NCI-H748 treated with DMSO at 0.1 percent for 48 hours (cell line): Measurements from ENCODE around the gene NBAS.
"Not testable (repeated sequence)": the region's sequence is repeated elsewhere in the genome, so short reads cannot be mapped to it uniquely, and the experiment has no call there.

Source experiments
- DNase-seq: peaks from one replicate; lab custom pipeline; 2025; lab: John Stamatoyannopoulos, UW

NBAS gene

DNA sequence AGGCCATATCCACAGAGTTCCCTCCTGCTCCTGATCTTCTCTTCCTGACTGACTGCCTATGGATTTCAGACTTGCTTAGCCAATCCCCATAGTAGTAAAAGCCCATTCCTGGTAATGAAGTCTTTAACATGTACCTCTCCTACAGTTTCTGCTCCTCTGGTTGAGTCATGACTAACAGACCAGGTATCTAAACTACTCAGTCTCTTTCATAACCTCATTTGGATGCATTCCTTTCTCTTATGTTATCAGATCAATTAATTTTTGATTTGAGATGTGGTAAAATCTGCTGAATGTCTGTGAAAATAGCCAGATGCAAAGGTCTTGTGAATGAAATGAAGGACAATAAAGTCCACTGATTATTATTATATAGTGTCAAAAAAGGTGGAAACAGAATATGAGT lies 198.0 kb downstream of the NBAS start:
- DNase-seq, result no peak

DNA sequence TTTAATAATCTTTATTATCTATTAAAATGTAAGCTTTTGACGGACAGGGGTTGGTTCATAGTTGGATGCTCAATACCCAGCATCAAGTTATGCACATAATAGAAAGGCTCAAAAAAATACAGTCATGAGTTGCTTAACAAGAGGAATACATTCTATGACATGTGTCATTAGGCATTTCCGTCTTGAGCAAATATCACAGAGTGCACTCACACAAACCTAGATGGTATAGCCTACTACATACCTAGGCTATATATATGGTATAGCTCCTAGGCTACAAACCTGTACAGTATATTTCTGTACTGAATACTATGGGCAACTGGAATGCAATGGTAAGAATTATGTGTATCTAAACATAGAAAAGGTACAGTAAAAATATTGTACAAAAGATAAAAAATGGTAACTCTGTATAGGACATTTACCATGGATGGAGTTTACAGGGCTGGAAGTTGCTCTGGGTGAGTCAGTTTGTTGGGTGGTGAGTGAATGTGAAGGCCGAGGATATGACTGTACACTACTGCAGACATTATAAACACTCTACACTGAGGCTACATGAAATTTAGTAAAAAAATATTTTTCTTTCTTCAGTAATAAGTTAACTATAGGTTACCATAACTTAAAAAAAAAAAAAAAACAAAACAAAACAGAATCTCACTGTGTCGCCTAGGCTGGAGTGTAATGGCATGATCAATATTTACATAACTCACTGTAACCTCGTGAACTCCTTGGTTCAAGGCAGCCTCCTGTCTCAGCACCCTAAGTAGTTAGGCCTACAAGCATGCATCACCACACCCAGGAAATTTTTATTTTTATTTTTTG lies 201.2 kb downstream of the NBAS start:
- no peak for DNase-seq

DNA sequence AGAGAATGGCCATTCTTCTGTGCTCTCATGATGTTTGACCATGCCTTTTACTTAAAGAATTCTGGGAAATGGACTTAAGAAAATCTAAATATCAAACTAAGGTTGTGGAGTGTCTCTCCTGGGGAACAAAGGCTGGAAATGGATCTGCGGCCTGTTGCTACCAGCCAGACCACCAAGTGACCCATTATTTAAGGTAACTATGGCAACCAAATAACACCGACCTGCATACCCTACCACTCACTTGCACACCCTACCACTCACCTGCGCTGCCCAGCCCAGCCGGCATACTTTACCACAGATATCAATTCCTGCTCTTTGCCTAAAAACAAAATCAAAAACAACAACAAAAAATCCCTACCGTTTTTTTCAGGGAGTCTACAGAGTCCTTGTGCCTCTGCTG lies 203.2 kb downstream of the NBAS start:
- no peak for DNase-seq

DNA sequence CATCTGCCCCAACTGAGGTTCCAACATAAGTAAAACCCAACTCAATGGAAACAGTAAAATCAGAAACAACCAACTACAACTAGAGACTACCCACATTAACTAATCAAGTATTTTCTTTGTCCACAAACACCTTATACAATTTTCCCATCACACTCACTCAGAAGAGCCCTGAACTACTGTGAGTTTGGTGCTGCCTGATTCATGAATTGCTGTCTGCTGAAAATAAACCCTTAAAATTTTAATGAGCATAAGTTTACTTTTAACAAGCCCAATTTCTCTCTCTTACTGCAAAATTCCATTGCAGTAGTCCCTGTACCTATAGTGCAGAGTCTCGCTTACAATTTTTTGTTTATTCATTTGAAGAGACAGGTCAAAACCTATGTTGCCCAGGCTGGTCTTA lies 203.9 kb downstream of the NBAS start:
- DNase-seq, result no peak

DNA sequence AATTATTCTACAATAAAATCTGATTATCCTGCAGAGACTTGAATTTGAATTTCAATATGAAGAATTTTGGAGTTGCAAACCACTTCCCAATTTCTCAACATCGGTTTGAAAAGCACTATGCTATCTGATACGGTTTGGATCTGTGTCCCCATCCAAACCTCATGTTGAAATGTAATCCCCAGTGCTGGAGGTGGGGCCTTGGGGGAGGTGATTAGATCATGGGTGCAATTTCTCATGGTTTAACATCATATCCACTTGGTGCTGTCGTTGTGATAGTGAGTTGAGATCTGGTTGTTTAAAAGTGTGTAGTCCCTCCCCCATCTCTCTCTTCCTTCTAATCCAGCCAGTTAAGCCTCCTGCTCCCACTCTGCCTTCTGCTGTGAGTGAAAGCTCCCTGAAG lies 205.7 kb downstream of the NBAS start:
- DNase-seq, result no peak

DNA sequence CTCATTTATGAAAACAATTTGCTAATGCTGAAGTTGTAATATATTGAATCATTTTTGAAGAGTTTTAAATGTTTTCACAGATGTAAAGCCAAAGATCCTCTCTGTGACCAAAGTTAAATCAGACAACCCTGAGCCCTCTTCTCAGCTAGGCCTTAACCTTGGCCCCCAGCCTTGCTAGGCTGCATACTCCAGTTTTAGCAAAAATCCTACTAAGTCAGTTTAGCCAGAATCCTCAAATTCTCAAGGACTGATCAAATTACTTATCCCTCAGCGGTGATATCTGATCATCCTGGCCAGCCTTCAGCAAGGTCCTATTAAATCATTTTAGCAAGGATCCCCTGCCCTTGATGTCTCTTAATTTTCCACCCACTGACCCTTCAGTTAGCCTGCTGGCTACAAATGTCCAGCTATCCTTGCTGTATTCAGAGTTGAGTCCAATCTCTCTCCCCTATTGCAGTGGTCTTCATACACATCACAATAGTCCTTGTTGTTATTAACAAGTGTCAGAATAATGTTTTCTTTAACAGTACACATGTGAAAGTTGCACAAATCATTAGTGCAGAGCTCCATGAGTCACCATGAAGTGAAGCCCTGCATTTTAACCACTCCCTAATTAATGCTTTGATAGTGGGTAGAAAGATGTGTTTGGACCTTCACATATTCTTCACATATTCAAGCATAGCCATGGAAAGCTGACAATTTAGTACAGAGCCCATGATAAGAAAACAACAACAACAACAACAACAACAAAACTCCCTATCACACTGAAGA lies 206.4 kb downstream of the NBAS start:
- no peak for DNase-seq

DNA sequence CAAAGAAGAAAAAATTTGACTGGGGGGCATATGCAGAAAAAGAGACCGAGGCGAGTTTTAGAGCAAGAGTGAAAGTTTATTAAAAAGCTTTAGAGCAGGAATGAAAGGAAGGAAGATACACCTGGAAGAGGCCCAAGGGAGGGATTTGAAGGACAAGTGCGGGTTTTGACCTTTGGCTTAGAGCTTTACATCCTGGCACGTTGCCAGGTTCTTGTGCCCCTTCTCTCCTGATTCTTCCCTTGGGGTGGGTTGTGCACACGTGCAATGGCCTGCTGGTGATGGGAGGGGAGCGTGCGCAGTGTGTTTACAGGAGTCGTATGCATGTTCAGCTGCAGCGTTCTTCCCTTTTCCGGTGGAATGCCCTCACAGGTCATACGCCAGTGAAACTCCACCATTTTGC lies 208.8 kb downstream of the NBAS start:
- no peak for DNase-seq

DNA sequence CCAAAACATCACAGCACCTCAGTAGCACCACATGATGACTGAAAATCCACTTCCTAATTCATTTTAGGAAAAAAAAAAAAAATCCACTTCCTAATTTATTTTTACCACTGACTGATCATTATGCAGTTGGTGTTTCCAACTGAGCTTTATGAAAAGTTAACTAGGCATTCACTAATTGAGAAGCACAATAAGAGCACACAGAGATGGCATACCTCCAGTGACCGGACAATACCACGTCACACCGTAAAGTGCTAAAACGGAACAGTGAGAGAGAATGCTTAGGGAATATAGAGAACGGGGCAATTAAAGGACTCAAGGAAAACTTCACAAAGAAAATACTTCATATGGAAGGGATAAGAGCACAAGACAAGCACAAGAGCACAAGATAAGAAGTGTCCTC lies 212.5 kb downstream of the NBAS start:
- no peak for DNase-seq

DNA sequence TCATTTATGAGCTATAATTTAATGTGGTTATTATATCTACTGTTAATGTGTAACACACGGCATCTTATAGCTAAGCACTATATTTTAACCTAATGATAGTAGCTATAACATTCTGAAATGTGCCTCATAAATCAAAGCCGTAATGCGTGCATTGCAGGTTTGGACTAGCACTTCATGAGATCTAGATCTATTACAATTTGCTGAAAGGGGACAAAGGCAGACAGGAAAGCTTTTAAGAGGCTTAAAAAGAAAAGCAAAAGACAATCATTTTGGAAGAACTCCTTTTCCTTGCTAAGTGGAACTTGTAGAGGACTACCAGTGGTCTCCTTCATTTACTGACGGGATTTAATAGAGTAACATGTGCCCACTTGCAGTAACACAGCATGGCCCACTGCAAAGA lies 213.1 kb downstream of the NBAS start:
- no peak for DNase-seq

DNA sequence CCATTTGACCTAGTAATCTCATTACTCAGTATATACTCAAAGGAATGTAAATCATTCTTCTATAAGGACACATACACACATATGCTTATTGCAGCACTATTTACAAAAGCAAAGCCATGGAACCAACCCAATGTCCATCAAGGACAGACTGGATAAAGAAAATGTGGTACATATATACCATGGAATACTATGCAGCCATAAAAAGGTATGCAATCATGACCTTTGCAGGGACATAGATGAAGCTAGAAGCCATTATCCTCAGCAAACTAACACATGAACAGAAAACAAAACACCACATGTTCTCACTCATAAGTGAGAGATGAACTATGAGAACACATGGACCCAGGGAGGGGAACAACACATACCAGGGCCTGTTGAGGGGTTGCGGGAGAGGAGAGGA lies 214.5 kb downstream of the NBAS start:
- DNase-seq, result no peak

DNA sequence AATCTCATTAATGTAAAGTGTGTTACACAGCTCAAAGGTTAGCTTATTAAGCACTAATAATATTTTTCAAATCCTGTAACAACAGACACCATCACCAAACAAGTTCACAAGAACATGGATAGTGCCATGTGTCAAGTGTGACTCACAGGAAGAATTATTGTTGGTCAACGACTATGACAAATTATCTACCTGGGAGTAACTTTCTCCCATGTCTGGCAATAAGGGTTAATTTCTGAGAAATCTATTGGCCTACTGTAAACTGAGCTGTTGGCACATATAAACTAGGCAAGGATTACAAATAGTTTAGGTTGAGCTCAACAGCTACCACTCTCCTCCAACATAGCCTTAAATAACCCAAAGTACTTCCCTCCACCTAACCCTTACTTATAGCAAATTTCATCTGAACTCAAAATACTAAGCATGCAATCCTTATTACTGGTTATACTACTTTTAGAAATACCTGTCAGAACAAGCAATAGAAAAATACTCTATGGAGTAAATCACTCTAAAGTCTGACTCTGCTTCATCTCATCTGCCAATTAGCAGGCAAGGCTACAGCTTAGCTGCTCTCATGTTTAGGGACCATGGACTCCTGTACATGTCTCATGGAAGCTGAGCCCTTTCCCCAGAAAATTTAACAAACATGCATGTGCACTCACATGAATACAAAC lies 223.0 kb downstream of the NBAS start:
- DNase-seq, result no peak

DNA sequence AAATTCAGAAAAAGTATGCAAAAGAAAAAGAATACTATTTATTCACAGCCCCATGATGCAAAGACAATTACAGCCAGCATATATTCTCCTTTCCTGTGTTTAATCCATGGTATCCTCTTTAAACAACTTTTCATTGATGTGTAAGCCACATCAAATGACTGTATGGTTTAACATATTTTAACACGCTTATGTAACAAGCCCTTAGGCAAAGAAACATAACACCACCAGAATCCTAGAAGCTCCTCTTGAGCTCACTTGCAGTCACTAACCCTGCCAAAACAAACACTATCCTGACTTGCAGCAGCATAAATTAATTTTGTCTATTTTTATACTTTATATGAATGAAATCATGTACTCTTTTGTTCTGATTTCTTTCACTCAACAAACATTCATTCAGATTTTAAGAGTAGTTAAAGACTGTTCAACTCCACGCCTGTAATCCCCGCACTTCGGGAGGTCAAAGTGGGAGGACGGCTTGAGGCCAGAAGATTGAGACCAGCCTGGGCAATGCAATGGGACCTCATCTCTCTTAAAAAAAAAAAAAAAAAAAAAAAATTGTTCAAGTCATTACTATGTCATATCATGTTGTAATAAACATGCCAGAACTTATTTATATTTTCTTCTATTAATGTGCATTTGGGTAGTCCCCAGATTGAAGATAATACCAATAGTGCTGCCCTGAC lies 226.3 kb downstream of the NBAS start:
- DNase-seq, result peak; percentile 48

DNA sequence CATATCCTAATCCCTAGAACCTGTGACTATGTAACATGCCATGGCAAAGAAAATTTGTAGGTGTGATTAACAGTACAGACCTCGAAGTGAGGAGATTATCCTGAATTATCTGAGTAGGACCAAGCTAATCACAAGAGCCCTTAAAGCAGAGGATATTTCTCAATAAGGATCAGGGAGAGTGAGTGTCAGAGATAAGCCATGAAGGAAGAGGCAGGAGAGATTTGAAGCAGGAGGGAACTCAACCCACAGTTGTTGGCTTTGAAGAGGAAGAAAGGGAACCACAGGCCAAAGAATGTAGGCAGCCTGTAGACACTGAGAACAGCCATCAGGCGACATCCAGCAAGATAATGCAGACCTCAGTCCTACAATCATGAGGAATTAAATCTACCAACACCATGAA lies 229.3 kb downstream of the NBAS start:
- no peak for DNase-seq

DNA sequence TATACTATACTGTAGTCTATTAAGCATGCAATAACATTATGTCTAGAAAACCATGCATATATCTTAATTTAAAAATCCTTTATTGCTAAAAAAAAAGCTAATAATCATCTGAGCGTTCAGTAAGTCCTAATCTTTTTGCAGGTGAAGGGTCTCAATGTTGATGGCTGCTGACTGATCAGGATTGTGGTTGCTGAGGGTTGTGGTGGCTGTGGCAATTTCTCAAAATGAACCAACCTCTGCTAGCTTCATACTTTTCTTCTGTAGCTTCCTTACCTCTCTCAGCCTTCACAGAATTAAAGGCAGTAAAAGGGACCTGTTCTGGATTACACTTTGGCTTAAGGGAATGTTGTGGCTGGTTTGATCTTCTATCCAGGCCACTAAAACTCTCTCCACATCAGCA lies 235.8 kb downstream of the NBAS start:
- no peak for DNase-seq

DNA sequence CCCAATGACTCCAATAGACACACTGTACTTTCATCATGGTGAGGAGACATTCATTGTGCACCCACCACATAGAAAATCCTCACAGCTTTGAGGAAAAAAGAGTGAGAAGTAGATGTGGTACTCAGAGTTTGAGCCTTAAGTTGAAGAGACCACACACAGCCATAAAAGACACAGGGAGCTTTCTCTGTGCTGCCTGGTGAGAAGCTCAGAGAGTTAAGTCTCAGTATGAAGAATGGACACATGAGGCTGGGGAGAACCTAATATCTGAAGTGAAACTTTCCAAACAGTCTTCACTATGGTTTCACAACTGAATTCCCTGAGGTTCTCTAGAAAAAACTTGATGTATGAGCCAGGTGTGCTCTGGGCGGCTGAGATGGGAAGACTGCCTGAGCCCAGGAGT lies 237.9 kb downstream of the NBAS start:
- no peak for DNase-seq

DNA sequence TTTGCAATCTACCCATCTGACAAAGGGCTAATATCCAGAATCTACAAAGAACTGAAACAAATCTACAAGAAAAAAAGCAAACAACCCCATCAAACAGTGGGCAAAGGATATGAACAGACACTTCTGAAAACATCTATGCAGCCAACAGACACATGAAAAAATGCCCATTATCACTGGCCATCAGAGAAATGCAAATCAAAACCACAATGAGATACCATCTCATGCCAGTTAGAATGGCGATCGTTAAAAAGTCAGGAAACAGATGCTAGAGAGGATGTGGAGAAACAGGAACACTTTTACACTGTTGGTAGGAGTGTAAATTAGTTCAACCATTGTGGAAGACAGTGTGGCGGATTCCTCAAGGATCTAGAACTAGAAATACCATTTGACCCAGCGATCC lies 239.7 kb downstream of the NBAS start:
- not testable (repeated sequence) for DNase-seq

DNA sequence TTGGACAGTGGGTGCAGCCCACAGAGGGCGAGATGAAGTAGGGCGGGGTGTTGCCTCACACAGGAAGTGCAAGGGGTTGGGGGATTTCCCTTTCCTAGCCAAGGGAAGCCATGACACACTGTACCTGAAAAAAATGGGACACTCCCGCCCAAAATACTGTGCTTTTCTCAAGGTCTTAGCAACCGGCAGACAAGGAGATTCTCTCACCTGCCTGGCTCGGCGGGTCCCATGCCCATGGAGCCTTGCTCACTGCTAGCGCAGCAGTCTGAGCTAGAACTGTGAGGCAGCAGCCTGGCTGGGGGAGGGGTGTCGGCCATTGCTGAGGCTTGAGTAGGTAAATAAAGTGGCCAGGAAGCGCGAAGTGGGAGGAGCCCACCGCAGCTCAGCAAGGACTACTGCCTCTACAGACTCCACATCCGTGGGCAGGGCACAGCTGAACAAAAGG lies 244.7 kb downstream of the NBAS start:
- DNase-seq, result no peak

DNA sequence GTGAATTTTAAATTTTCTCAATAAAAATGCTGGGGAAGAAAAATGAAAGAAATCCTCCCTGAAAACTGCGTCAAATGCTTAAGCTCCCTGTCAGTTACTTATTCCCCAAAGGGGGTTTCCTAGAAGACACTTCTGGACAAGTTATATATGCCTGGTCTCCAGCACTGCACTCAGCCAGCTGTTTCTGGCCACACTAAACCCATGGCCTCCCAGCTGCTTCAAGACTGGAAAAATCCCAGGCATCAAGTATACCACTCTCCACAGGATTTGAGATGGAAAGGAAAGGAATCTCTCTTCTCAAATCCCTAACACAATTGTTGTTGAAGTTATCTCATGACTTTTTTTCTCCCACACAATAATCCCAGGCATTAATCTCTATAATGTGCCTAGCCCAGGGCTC lies 245.7 kb downstream of the NBAS start:
- DNase-seq, result no peak

DNA sequence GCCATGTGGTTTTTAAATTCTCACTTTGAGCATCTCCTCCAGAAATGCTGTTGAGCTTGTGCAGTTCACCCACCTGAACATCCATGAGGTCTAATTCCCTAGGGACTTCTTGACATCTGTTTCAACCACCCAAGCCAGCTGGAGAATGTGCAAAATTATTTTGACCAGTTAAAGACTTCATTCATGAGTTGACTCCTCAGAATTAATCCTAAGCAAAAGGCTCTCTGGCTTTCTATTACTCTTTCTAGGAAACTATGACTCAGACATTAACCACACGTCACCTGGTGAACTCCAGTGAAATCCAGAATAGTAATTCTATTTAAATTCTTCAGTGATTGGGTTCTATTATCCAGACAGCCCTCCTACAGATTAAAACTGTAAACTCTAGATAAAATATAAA lies 247.5 kb downstream of the NBAS start:
- no peak for DNase-seq

DNA sequence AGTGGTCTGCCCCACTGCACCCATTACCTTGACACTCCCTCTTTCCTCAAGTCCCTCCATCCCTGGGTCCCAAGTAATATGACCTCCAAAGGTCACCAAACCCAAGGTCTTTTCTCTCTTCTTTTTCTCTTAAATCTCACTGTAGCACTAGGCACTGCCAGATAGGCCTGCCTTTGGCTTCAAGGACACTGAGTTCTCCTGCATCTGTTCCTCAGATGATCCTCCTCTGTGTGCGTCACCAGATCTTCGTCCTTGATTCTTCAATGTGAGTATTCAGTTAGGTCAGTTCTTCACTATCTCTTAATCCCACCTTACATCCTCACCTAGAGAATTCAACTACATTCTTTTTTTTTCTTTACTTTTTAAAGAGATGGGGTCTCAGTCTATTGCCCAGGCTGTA lies 249.2 kb downstream of the NBAS start:
- DNase-seq, result no peak

DNA sequence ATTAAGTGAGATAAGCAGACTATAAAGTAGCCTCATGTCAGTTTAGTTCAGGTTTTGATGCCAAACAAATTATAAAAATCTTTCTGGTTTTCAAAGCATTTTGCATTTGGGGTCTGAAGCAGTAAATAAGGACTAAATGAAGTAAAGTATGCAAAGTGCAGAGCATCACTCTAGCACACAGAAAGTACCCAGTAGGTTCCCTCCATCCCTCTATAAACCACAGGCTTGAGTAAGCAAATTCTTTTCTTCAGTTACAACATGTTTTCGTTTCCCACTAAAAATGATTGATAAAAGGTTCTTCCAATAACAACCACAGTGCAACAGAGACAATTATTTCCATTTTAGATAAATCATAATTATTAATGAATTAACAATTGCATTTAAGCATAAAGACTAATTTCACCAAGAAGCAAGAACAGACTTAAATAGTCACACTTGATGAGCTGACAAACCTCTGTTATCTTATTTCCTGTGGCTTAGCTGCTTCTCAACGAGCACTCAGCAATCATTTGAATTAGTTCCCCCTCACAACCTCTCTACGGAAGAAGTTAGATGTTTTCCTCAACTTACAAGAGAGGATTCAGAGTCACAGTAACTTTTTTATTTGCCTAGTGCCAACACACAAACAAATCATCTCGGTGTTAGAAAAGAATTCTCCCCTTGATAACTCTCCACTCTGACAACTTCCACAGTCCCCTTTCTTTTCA lies 249.8 kb downstream of the NBAS start:
- no peak for DNase-seq

DNA sequence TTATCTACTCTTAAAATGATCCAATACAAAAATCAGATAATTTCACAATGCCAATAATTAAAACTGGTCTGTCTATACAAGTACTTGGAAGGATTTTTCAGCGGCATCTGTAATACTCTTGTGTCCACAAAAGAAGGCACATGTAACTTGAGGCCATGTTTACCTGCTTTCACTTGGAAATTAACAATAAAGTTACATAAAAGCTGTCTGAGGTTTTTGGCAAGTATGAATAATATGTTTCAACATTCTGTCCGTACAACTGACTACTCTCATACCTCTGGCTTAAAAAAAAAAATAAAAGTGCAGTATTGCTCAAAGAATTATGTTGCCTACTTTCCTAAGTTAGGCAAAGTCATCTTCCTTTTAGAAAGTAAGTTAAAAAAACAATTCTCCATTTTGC lies 253.6 kb downstream of the NBAS start:
- DNase-seq, result no peak
